Measurements from ENCODE around the gene TBCCD1. TPM values are rescaled to one million over a fixed set of nuclear protein-coding genes. Genes with fewer than 3 reads are reported as not detected.

The TBCCD1 gene
- total RNA-seq, 4 donors from 2014 or later: 9.9 to 13.2 (median 11.5) TPM

DNA sequence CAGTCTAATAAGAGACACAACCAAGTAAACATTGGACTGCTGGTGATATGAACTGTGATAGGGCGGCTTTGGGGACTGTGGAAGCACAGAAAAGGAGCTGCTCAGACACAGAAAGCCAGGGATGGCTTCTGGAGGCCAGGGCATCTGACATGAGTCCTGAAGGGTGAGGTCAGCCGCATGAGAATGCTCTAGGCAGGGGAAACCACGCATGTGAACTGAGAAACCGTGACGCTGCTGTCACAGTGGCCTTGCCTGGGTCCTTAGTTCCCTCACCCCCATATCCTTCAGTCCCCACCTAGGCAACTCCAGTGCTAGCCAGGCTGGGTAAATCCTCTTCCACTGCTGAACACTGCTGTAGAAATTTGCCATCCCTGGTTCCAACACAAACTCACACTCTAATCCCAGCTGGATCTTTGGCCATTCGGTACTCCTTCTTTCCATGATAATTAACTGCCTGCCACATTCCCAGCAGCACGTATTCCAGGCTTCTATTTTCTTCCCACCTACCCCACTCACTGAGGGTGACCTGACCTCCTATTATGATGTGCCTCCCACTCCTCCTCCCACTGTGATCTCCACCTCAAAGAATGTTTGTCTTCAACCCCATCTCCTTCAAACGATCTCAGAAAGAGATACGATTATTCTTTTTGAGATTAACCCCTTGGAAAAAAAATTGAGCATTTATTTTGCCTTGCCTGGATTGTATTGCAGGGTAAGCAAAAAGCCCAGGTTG, 54.4 kb downstream of the TBCCD1 start:
- H3K9me3 ChIP-seq: peaks cover 0 to 6% (median 0%) of the 10 kb centered on the region in 4 donors
- no peak overlapping the region for H3K4me3 ChIP-seq
- TF ChIP-seq POLR2AphosphoS5 (IDR thresholded peaks at IDR 0.05) (no peak), EP300 (IDR thresholded peaks at IDR 0.05) (no peak), POLR2A (IDR thresholded peaks at IDR 0.05; ENCODE audit: low read depth) (no peak)
- TF ChIP-seq, protein P1, sequence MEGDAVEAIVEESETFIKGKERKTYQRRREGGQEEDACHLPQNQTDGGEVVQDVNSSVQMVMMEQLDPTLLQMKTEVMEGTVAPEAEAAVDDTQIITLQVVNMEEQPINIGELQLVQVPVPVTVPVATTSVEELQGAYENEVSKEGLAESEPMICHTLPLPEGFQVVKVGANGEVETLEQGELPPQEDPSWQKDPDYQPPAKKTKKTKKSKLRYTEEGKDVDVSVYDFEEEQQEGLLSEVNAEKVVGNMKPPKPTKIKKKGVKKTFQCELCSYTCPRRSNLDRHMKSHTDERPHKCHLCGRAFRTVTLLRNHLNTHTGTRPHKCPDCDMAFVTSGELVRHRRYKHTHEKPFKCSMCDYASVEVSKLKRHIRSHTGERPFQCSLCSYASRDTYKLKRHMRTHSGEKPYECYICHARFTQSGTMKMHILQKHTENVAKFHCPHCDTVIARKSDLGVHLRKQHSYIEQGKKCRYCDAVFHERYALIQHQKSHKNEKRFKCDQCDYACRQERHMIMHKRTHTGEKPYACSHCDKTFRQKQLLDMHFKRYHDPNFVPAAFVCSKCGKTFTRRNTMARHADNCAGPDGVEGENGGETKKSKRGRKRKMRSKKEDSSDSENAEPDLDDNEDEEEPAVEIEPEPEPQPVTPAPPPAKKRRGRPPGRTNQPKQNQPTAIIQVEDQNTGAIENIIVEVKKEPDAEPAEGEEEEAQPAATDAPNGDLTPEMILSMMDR (IDR thresholded peaks at IDR 0.05): no peak
- no peaks in the 10 kb centered on the region for H3K27me3 ChIP-seq
- no peaks in the 10 kb centered on the region for H3K36me3 ChIP-seq
- WGBS: 73% methylated on average over 8 of the region's 9 CpGs
- peaks cover 0 to 8% (median 6%) of the 10 kb centered on the region in 4 donors for H3K4me1 ChIP-seq
- H3K27ac ChIP-seq (replicated peaks in 1 of 4): no peak overlapping the region
- no peak for DNase-seq (ENCODE audit: extremely low spot score)
- intact Hi-C loops (cut with DNase I): no loop called here

DNA sequence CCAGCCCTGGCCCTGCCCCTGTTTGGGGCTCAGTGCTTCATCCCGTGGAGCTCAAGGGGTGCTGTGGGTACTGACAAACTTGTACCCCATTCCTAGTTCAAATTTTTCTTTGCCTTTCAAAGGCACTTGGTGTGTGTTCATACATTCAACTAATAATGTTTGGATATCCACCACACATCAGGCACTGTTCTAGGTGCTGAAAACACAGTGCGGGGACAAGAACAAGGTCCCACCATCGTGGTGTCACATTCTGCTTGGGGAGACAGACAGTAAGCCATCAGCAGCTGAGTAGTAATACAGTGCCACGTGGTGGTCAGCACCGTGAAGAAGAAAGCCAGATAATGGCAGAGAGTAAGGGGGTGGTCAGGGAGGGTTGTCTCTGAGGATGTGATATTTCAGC, 55.4 kb downstream of the TBCCD1 start:
- DNase-seq (ENCODE audit: extremely low spot score): no peak
- Histone ChIP-seq H3K4me1 (peaks cover 0 to 8% (median 6%) of the 10 kb centered on the region in 4 donors), H3K9me3 (peaks cover 0 to 2% (median 0%) of the 10 kb centered on the region in 4 donors), H3K4me3 (no peak overlapping the region), H3K27ac (replicated peaks in 1 of 4) (no peak overlapping the region), H3K36me3 (no peaks in the 10 kb centered on the region), H3K27me3 (no peaks in the 10 kb centered on the region)
- TF ChIP-seq, protein P1 (IDR thresholded peaks at IDR 0.05): no peak
- no peak for TF ChIP-seq EP300 (IDR thresholded peaks at IDR 0.05)
- TF ChIP-seq POLR2AphosphoS5 (IDR thresholded peaks at IDR 0.05): no peak
- no peak for TF ChIP-seq POLR2A (IDR thresholded peaks at IDR 0.05; ENCODE audit: low read depth)
- intact Hi-C loops (cut with DNase I): no loop called here
- WGBS: 77% methylated on average over 5 of the region's 5 CpGs

DNA sequence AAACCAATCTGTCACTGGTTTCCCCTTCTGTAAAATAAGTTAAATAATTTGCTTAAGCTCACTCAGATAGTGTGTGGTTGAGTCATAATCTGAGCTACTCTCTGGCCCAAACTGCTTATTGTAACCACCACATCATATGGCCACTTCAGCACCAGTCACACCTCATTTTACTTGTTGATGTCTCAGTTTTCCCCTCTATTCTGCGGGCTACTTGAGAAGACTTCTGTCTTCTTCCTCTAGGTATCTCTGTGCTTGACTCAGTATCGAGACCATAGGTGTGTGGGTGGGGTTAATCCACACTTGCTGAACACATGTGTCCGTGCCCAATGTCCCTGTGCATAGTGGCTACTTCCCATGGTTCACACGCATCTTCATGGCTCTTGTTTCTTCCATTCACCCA, 55.9 kb downstream of the TBCCD1 start:
- Histone ChIP-seq H3K4me1 (peaks cover 0 to 8% (median 6%) of the 10 kb centered on the region in 4 donors), H3K4me3 (no peak overlapping the region), H3K9me3 (no peaks in the 10 kb centered on the region), H3K27me3 (no peaks in the 10 kb centered on the region), H3K36me3 (no peaks in the 10 kb centered on the region), H3K27ac (replicated peaks in 1 of 4) (no peak overlapping the region)
- intact Hi-C loops (cut with DNase I): no loop called here
- TF ChIP-seq POLR2AphosphoS5 (IDR thresholded peaks at IDR 0.05): no peak
- TF ChIP-seq, protein P1 (IDR thresholded peaks at IDR 0.05): no peak
- no peak for TF ChIP-seq EP300 (IDR thresholded peaks at IDR 0.05)
- no peak for TF ChIP-seq POLR2A (IDR thresholded peaks at IDR 0.05; ENCODE audit: low read depth)
- DNase-seq (ENCODE audit: extremely low spot score): no peak
- 87% methylated on average over 4 of the region's 4 CpGs for WGBS

DNA sequence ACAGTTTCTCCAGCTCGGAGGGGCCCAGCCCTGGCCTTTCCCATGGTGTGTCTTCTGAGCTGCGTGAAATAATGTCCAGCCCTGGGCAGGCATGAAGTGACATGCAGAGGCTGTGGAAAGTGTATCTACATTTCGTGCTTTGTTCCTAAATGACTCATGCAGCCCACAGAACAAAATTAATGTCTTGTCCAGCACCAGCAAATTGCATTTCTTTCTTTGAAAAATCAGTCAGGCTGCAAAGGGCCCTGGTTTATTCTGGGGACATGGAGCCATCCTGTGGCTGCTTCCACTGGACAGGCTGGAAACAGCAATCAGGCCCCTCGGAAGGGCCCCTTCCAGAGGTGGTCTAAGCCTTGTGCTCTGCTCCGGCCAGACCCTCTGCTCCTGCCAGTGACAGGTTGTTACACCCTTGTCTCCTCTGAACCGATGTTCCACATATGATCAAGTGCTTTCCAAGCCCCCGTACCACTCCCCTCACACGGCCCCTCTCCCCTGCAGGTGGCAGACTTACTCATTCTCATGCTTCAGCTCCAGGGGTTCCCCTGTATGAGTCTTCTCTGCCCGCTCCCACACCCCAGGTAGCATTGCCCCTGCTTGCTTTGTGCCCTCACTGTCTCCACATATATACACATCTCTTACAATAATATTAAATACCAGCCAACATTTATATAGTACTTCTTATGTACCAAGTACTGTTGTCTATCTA, 56.6 kb downstream of the TBCCD1 start:
- no peak for DNase-seq (ENCODE audit: extremely low spot score)
- 53% methylated on average over 5 of the region's 9 CpGs for WGBS
- intact Hi-C loops (cut with DNase I): no loop called here
- H3K27me3 ChIP-seq: no peaks in the 10 kb centered on the region
- no peak overlapping the region for H3K27ac ChIP-seq (replicated peaks in 1 of 4)
- no peaks in the 10 kb centered on the region for H3K36me3 ChIP-seq
- H3K9me3 ChIP-seq: no peaks in the 10 kb centered on the region
- peaks cover 0 to 8% (median 6%) of the 10 kb centered on the region in 4 donors for H3K4me1 ChIP-seq
- TF ChIP-seq, protein P1 (IDR thresholded peaks at IDR 0.05): peak; percentile 10 to 29 (median 15)
- TF ChIP-seq POLR2AphosphoS5 (IDR thresholded peaks at IDR 0.05): no peak
- H3K4me3 ChIP-seq: no peak overlapping the region

Data from esophagus muscularis mucosa (tissue), 4 donors.